ENCODE data around the gene HDAC2.

Gene HDAC2

GRCh38 chr6:113909224-113909856 is 61.6 kb downstream of the HDAC2 start:
- Histone ChIP-seq H3K27ac (ENCODE audit: poor library complexity, severe bottlenecking) (no peak overlapping the region), H3K4me1 (ENCODE audit: insufficient read depth, poor library complexity, severe bottlenecking) (no peaks in the 10 kb centered on the region), H3K36me3 (ENCODE audit: low read depth) (no peaks in the 10 kb centered on the region), H3K9me3 (ENCODE audit: severe bottlenecking) (no peaks in the 10 kb centered on the region), H3K4me3 (ENCODE audit: severe bottlenecking) (no peak overlapping the region), H3K27me3 (ENCODE audit: insufficient read depth, poor library complexity, severe bottlenecking) (no peaks in the 10 kb centered on the region)
- TF ChIP-seq, protein P1, sequence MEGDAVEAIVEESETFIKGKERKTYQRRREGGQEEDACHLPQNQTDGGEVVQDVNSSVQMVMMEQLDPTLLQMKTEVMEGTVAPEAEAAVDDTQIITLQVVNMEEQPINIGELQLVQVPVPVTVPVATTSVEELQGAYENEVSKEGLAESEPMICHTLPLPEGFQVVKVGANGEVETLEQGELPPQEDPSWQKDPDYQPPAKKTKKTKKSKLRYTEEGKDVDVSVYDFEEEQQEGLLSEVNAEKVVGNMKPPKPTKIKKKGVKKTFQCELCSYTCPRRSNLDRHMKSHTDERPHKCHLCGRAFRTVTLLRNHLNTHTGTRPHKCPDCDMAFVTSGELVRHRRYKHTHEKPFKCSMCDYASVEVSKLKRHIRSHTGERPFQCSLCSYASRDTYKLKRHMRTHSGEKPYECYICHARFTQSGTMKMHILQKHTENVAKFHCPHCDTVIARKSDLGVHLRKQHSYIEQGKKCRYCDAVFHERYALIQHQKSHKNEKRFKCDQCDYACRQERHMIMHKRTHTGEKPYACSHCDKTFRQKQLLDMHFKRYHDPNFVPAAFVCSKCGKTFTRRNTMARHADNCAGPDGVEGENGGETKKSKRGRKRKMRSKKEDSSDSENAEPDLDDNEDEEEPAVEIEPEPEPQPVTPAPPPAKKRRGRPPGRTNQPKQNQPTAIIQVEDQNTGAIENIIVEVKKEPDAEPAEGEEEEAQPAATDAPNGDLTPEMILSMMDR (IDR thresholded peaks at IDR 0.05; ENCODE audit: poor library complexity, severe bottlenecking): peak; percentile 88
- ATAC-seq (ENCODE audit: low read depth) (no peak), DNase-seq (ENCODE audit: low spot score) (no peak)

GRCh38 chr6:113908801-113909200 is 62.1 kb downstream of the HDAC2 start:
- DNase-seq (ENCODE audit: low spot score): no peak
- no peaks in the 10 kb centered on the region for H3K9me3 ChIP-seq (ENCODE audit: severe bottlenecking)
- H3K4me1 ChIP-seq (ENCODE audit: insufficient read depth, poor library complexity, severe bottlenecking): no peaks in the 10 kb centered on the region
- no peak overlapping the region for H3K27ac ChIP-seq (ENCODE audit: poor library complexity, severe bottlenecking)
- no peaks in the 10 kb centered on the region for H3K36me3 ChIP-seq (ENCODE audit: low read depth)
- no peaks in the 10 kb centered on the region for H3K27me3 ChIP-seq (ENCODE audit: insufficient read depth, poor library complexity, severe bottlenecking)
- TF ChIP-seq, protein P1 (IDR thresholded peaks at IDR 0.05; ENCODE audit: poor library complexity, severe bottlenecking): no peak
- ATAC-seq (ENCODE audit: low read depth): no peak
- no peak overlapping the region for H3K4me3 ChIP-seq (ENCODE audit: severe bottlenecking)

- H3K4me1 ChIP-seq (ENCODE audit: insufficient read depth, poor library complexity, severe bottlenecking): no peaks in the 10 kb centered on the region
- no peak for ATAC-seq (ENCODE audit: low read depth)
- no peaks in the 10 kb centered on the region for H3K36me3 ChIP-seq (ENCODE audit: low read depth)
- DNase-seq (ENCODE audit: low spot score): no peak
- H3K27me3 ChIP-seq (ENCODE audit: insufficient read depth, poor library complexity, severe bottlenecking): no peaks in the 10 kb centered on the region
- H3K4me3 ChIP-seq (ENCODE audit: severe bottlenecking): no peak overlapping the region
- H3K9me3 ChIP-seq (ENCODE audit: severe bottlenecking): no peaks in the 10 kb centered on the region
- TF ChIP-seq, protein P1 (IDR thresholded peaks at IDR 0.05; ENCODE audit: poor library complexity, severe bottlenecking): no peak
- H3K27ac ChIP-seq (ENCODE audit: poor library complexity, severe bottlenecking): no peak overlapping the region
These were observed 63.7 kb downstream of the HDAC2 start for GRCh38 chr6:113907102-113907815.

DNA sequence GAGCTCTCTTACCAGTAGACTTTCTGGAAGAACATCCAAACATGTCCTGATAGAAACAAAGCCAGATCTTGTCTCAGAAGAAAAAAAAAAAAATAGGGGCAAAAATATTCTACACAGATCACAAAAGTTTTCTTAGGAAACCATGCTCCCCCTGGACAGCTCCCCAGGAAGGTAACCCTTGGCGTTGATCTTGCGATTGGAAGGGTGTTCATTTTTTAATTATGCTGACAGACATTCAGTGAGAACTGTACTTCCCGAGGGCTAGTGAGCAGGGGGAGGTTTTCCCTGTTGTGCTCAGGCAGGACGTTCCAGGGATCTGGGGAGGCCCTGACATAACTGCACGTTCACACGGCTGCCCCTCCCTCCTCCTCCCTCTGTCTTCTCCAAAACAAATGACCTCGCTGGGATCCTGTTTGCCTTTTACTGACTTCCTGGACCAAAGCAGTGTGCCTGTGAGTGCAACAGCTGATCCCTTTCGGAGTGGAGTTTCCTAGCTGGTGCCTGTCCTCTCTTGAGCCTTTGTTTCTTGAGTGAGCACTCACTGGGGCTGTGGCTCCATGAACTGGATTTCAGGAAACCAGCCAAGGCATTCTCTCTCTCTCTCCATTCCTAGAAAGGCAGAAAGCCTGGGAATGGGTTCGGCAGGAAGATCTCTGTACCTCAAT is 67.2 kb downstream of the HDAC2 start:
- Histone ChIP-seq H3K27me3 (ENCODE audit: insufficient read depth, poor library complexity, severe bottlenecking) (no peaks in the 10 kb centered on the region), H3K4me1 (ENCODE audit: insufficient read depth, poor library complexity, severe bottlenecking) (no peaks in the 10 kb centered on the region), H3K36me3 (ENCODE audit: low read depth) (no peaks in the 10 kb centered on the region), H3K9me3 (ENCODE audit: severe bottlenecking) (no peaks in the 10 kb centered on the region), H3K27ac (ENCODE audit: poor library complexity, severe bottlenecking) (no peak overlapping the region), H3K4me3 (ENCODE audit: severe bottlenecking) (no peak overlapping the region)
- TF ChIP-seq, protein P1 (IDR thresholded peaks at IDR 0.05; ENCODE audit: poor library complexity, severe bottlenecking): no peak
- no peak for DNase-seq (ENCODE audit: low spot score)
- ATAC-seq (ENCODE audit: low read depth): no peak
